Adrenal gland (tissue), 12 donors: ENCODE results near the gene TMEM18. TPM values are rescaled to one million over a fixed set of nuclear protein-coding genes. Genes with fewer than 3 reads are reported as not detected.

Experiments
- DNase-seq, 7 donors: peaks; one replicate each; pipeline ENCODE4 v3.0.0-alpha.2; 2019 to 2020
- H3K27ac ChIP-seq, 5 donors: fragments of 200-600 bp; sonication (generic) in 4 of 5; 1 replicate in 3 of 5; 2 replicates in 2 of 5; pipeline versions ENCODE4 v1.5.1 to v1.8.0; 2016 to 2020; ENCODE audit warnings: mild to moderate bottlenecking in 1 of 5
- H3K27me3 ChIP-seq: fragments of 200-600 bp; 2 replicates; pipeline ENCODE4 v1.8.0; 2021
- H3K36me3 ChIP-seq, 2 donors: fragments of 200-600 bp; replicated peaks in 1 of 2; 1 replicate in 1 of 2; 2 replicates in 1 of 2; pipeline versions ENCODE4 v1.5.1 to v1.8.0; 2018 to 2022
- H3K4me1 ChIP-seq, 2 donors: fragments of 200-600 bp; replicated peaks in 1 of 2; 1 replicate in 1 of 2; 2 replicates in 1 of 2; pipeline versions ENCODE4 v1.5.1 to v1.8.0; 2018 to 2021
- H3K4me3 ChIP-seq, 4 donors: fragments of 200-600 bp; sonication (generic) in 3 of 4; one replicate each; pipeline ENCODE4 v1.5.1; 2016 to 2018
- H3K9me3 ChIP-seq, 3 donors: fragments of 200-600 bp; sonication (generic) in 1 of 3; replicated peaks in 1 of 3; 1 replicate in 2 of 3; 2 replicates in 1 of 3; pipeline versions ENCODE4 v1.5.1 to v1.8.0; 2016 to 2021
- POLR2A ChIP-seq, 2 donors: fragments of 450-650 bp; IDR thresholded peaks; one replicate each; pipeline ENCODE4 v1.6.1; 2017; ENCODE audit warnings: antibody characterized with exemption in 2 of 2, mild to moderate bottlenecking in 2 of 2, moderate library complexity in 1 of 2
- WGBS, 4 donors: extraction: QIAGEN DNeasy Blood & Tissue Kit in 2 of 4; methylation state at CpG; one replicate each; pipeline versions ENCODE4 v1.1.5 to v1.1.7; 2013 to 2017; 5-methylcytosine and 5-hydroxymethylcytosine counted together
- intact Hi-C, 2 donors: fragments of 100-400 bp; cut with DNase I; formaldehyde crosslinking; loops; one replicate each; pipeline versions ENCODE4 v1.14.1 to v1.15.0; 2022 to 2023
- polyA plus RNA-seq, 3 donors: library from polyadenylated mRNA; stranded (reverse); fragments of 200-250 nt in 2 of 3; fragments of 350-450 nt in 1 of 3; fragmentation: Illumina TruSeq in 1 of 3; extraction: RNeasy Lipid Tissue Mini Kit (QIAGEN cat#74804) in 1 of 3; gene quantifications; one replicate each; pipeline ENCODE4 v1.2.3, GENCODE V29; 2013 to 2014
- total RNA-seq, 9 donors: library from RNA; depleted of rRNA in 4 of 9; stranded (reverse); fragments of >200 nt in 4 of 9; fragments of 120-200 nt in 1 of 9; fragmentation: NEBNext Ultra II Directional in 1 of 9; extraction: Animal tissue kit (Norgen Biotek cat#: 25700) in 1 of 9; gene quantifications; one replicate each; pipeline versions ENCODE4 v1.1.0 to v1.2.4, GENCODE V29; 2013 to 2023
- TF ChIP-seq, protein P1 (sequence below), 6 experiments: fragments of 450-650 bp in 4 of 6; fragments of 200-600 bp in 2 of 6; sonication (generic) in 1 of 6; IDR thresholded peaks; 1 replicate in 5 of 6; 2 replicates in 1 of 6; pipeline versions ENCODE4 v1.5.1 to v1.8.0; 2016 to 2021; ENCODE audit warnings: antibody characterized with exemption in 6 of 6, mild to moderate bottlenecking in 2 of 6, moderate library complexity in 1 of 6
- donor health status: healthy with polysubstance abuse.
- donor health status: Bipolar disorder and iron deficiency.
- donor health status: DM: yes; HTN: yes; CAD: no.
- donor health status: DM: no; HTN: no; CAD: no.
- donor health status: DM: no; HTN: no; CAD: no.
- donor health status: DM: yes; HTN: yes; CAD: no.

The TMEM18 gene
- total and polyA plus RNA-seq, 12 donors: 17.2 to 56.9 (median 31.9) TPM

DNA sequence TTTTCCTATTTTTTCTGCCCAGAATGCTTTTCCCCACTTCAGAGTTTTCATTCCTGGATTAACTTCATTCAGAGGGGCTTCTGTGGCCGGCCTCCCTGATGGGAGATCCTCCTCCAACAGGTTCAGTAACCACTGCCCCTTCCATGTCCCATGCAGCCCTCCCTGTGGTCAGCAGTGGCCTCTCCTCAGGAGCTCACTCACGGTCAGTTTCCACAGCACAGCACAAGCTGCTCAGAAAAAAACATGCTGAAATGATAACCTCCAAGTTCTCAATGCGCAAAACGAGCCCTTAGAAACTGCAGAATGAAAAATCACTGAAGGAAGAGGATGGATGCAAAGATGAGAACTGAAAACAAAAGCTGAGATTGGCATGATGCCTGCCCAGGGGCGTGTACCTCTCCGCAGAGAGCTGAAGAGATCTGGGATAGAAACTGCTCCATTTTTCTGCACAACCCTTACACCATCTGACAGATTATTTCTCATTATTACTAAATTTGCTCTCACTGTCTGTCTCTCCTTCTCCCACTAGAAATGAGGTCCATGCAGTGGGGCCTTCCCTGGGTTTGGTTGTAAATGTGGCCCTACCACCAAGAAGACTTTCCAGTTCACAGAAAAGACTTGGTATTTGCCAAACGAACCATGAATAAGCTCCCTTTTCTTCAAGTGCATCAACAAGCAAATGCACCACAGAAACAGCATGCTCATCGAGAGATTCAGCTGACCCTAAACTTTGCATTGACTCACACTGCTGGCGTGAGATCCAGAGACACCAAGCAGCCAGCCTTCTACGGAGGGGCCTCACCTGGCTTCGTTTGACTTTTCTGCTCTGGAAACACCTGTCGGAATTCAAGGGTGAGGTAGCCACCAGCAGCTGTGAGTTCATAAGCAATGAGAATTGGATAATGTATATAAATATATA lies 51.5 kb downstream of the TMEM18 start:
- no peaks in the 10 kb centered on the region for H3K4me1 ChIP-seq
- no peak overlapping the region for H3K4me3 ChIP-seq
- no peaks in the 10 kb centered on the region for H3K9me3 ChIP-seq
- no peak overlapping the region for H3K27ac ChIP-seq
- no peaks in the 10 kb centered on the region for H3K36me3 ChIP-seq
- DNase-seq: peak in 1 of 7 donors; percentile 49
- 81 to 83% (median 81%) methylated on average over 12 of the region's 12 CpGs for WGBS, 4 donors
- TF ChIP-seq, protein P1, sequence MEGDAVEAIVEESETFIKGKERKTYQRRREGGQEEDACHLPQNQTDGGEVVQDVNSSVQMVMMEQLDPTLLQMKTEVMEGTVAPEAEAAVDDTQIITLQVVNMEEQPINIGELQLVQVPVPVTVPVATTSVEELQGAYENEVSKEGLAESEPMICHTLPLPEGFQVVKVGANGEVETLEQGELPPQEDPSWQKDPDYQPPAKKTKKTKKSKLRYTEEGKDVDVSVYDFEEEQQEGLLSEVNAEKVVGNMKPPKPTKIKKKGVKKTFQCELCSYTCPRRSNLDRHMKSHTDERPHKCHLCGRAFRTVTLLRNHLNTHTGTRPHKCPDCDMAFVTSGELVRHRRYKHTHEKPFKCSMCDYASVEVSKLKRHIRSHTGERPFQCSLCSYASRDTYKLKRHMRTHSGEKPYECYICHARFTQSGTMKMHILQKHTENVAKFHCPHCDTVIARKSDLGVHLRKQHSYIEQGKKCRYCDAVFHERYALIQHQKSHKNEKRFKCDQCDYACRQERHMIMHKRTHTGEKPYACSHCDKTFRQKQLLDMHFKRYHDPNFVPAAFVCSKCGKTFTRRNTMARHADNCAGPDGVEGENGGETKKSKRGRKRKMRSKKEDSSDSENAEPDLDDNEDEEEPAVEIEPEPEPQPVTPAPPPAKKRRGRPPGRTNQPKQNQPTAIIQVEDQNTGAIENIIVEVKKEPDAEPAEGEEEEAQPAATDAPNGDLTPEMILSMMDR (IDR thresholded peaks at IDR 0.05): no peak
- TF ChIP-seq POLR2A (IDR thresholded peaks at IDR 0.05): no peak
- intact Hi-C loops: no loop called here
- no peaks in the 10 kb centered on the region for H3K27me3 ChIP-seq

DNA sequence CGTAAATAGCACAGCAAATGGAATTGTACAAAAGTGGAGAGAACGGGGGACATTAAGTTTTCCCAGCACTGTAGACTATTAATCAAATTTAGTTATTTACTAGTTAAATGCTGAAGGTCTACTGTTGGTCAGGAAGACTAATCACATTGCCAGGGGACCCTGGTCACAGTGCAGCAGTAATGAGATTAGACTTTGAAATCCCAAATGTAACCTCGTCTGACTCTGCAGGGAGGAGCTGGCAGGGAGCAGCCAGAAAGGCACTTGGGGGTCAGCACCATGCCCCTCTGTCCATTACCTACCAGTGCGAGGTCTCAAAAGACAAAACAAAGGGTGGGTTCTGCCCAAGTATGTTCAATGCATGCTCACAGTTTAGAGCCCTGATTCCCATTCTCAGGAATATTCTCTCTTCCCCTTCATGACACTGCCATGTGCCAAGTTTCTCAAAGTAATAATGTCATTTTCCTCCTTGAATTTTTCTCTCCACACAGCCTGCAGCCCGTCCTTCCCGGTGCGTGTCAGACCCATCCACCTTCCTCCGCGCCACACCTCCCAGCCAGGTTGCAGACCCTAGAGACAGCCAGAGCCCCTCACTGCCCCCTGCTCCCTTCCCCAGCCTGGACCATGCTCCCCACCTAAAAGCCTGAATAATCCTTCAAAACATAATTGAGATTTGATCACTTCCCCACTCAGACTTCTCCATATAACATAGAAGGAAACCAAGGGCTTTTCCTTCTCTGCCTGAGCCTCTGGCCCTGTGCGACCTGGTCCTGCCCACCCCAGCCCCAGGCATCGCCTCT lies 52.5 kb downstream of the TMEM18 start:
- H3K27me3 ChIP-seq: no peaks in the 10 kb centered on the region
- no peaks in the 10 kb centered on the region for H3K4me1 ChIP-seq
- no peak overlapping the region for H3K27ac ChIP-seq
- peak in 1 of 7 donors; percentile 51 for DNase-seq
- no peaks in the 10 kb centered on the region for H3K9me3 ChIP-seq
- TF ChIP-seq, protein P1 (IDR thresholded peaks at IDR 0.05): no peak
- no peak for TF ChIP-seq POLR2A (IDR thresholded peaks at IDR 0.05)
- H3K4me3 ChIP-seq: no peak overlapping the region
- intact Hi-C loops: no loop called here
- H3K36me3 ChIP-seq: no peaks in the 10 kb centered on the region
- WGBS, 4 donors: 80 to 86% (median 83%) methylated on average over 11 of the region's 11 CpGs

DNA sequence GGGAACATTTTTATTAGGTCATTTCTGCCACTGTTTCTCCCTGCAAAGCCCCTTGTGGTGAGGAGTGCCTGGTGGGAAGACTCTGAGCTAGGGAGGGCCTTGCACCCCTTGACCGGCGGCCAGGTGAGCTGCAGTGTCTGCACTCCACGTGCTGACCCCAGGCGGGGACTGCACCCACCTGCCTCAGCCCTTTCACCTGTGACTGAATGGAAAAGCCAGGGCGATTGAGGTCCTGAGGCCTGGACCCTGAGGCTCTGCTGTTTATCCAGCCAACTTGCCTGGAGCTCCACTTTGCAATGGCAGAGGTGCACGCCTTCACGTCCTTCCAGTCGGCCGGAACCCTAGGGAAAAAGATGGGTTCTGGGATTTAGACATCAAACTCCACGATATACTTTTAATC lies 53.1 kb downstream of the TMEM18 start:
- peak in 1 of 7 donors; percentile 39 for DNase-seq
- TF ChIP-seq POLR2A (IDR thresholded peaks at IDR 0.05): no peak
- TF ChIP-seq, protein P1 (IDR thresholded peaks at IDR 0.05): no peak
- Histone ChIP-seq H3K27me3 (no peaks in the 10 kb centered on the region), H3K27ac (no peak overlapping the region), H3K4me3 (no peak overlapping the region), H3K36me3 (no peaks in the 10 kb centered on the region), H3K4me1 (no peaks in the 10 kb centered on the region), H3K9me3 (no peaks in the 10 kb centered on the region)
- 82 to 93% (median 84%) methylated on average over 10 of the region's 10 CpGs for WGBS, 4 donors
- intact Hi-C loops: no loop called here
